ENCODE data around the gene S100A5.

S100A5 gene

DNA sequence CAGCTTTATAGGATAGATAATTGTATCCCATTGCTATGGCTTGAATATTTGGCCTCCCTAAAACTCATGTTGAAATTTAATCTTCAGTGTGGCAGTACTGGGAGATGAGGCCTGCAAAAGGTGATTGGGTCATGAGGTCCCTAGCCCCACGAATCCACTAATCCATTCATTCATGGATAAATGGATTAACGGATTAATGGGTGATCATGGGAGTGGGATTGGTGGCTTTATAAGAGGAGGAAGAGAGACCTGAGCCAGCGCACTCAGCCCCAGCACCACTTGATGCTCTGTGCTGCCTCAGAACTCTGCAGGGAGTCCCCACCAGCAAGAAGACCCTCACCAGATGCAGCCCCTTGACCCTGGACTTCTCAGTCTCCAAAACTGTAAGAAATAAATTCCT, 37.0 kb downstream of the S100A5 start:
- no peak for DNase-seq

DNA sequence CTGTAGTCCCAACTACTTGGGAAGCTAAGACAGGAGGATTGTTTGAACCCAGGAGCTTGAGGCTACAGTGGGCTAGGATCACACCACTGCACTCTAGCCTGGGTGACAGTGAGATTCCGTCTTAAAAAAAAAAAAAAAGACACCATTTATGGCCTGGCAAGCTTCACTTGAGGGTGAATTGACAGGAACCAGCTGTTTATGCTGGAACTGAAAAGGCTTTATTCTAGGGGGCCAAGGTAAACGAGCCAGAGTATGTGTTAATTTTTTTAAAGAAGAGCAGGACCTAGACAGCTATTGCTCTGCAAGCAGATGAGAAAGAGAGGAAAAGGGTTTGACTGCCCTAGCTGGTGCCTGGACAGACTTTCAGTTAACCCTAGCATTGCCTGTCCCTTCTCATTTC, 42.0 kb downstream of the S100A5 start:
- no peak for DNase-seq

DNA sequence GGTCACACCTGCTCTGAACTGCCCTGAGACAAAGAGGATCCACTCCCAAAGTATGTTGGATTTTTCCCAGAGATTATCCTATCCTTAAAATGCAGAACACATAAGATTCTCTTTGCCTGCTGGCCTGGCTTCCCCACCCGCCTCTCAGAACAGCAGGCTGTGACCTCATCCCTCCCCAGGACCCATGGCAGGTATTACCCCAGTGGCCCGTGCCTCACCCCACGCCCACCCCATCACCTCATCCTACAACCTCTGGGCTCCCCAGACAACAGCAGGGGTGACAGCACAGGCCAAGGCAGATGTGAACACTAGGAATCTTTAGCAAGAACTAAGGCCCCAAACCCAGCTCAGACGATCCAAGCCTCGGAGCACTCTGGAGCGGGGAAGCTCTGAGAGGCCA, 45.2 kb downstream of the S100A5 start:
- DNase-seq: no peak

DNA sequence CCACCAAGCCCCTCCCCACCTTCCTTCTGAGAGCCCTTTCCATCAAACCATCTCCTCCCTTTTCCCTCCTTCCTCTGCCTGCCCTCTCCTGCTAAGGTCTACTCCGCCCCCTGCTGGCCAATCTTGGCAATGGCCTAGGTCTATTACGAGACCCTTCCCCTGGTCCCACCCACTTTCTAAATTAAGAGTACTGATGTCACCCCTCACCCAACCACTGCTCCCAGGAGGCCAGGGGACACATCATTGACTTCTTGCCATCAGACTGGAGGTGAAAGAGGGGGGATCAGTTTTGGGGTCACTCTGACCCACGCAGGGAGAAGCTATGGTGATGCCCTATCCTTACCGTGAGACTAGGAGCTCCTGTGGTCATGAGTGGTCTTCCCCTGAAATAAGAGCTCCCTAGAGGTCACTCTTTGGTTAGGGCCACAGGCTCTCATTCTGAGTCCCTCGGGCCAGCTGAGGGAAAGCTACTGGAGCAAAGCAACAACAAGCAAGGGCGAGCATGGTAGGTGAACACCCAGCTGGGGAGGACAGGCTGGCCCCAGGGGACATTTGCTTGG, 45.7 kb downstream of the S100A5 start:
- DNase-seq: peak; percentile 66

- no peak for DNase-seq
Observed at GRCh38 chr1:153493343-153493960, 47.3 kb downstream of the S100A5 start.

DNA sequence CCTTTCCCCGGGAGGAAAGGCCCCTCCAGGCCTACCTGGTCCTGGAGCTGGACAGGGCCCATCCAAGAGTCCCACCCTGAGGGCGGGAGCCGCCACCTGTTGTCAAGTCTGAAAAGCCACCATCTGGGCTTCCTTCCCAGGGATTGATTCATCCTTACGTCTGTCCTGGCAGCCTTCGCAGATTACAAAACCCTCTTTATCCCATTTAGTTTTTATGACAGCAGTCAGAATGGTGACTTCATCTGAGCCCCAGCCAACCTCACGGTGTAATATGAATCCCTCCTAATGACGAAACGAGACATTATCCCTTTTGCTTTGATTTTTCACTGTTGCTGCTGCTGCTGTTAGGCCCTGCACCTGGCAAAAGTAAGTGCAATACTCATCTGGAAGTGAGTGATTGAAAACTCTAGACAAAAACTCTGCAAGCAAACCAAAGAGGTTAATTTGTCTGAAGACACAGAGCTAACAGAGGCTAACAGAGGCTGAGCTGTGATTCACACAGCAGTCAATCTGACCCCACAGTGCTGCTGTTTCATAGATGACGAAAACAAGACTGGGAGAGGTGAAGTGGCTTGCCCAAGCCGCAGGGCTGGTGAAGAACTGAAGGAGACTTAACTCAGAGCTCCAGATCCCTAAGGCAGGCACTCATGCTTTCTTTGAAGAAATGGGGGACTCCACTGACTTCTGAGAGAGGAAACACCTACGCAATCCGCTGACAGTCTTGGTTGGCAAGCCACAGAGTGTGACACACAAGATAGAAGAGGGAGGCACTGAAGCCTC, 50.3 kb downstream of the S100A5 start:
- peak; percentile 4 for DNase-seq

- no peak for DNase-seq
Observed at GRCh38 chr1:153488731-153489130, 52.0 kb downstream of the S100A5 start.

DNA sequence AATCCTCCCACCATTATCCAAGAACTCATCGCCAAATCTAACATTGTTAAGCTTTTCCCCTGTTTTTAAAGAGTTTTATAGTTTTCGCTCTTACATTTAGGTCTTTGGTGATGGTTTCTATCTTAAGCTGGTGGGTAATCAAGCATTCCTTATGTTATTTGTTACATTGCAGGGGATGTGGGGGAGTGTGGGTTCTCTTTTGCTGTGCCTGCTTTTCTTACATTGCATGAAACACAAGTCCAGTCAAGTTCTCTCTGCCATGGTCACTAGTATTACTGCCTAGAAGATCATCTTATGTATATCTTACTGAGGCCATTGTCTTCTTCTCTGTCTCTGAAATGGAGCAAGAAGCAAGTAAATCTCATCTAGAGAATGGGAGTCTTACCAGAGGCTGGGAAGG, 53.0 kb downstream of the S100A5 start:
- no peak for DNase-seq
